HepG2 (cell line): ENCODE data around the gene JPT1. TPM values are rescaled to one million over a fixed set of nuclear protein-coding genes. Genes with fewer than 3 reads are reported as not detected.
"Not testable (repeated sequence)": the region's sequence is repeated elsewhere in the genome, so short reads cannot be mapped to it uniquely, and the experiment has no call there.

Experiments used
- ATAC-seq: fragments of 200-7000 bp; cut with Tn5 transposase; 3 replicates; pipeline ENCODE4 v1.9.1; 2020; ENCODE audit warnings: mild to moderate bottlenecking, moderate library complexity
- BruUV-seq: library from RNA; stranded (reverse); fragments of 400-500 nt; replicated peaks from 2 replicates; lab custom pipeline; 2021; lab: Mats Ljungman, UMichigan
- CTCF ChIA-PET: fragments of 300-600 bp; formaldehyde crosslinking; extraction: SDS; loops from one replicate; lab custom pipeline; 2021; ENCODE audit warnings: low total read pairs, inconsistent platforms, low intra/inter-chr PET ratio; lab: Yijun Ruan, JAX
- POLR2A ChIA-PET: fragments of 350-600 bp; sonication (Branson Sonifier 250); formaldehyde crosslinking; loops from one replicate; lab custom pipeline; 2020; ENCODE audit warnings: antibody characterized with exemption, inconsistent platforms; lab: Yijun Ruan, JAX
- DNase-seq: peaks from one replicate; pipeline ENCODE4 v3.0.0-alpha.2; 2015; ENCODE audit warnings: low spot score
- FAIRE-seq: peaks from 3 replicates; lab custom pipeline; 2011; peaks lifted over from hg19 to GRCh38; lab: Jason Lieb, UNC
- H2AFZ ChIP-seq: one replicate; pipeline ENCODE4 v1.6.1; 2011; ENCODE audit warnings: low read length, inconsistent platforms
- H3K27ac ChIP-seq: fragments of 300-600 bp; 3 replicates; pipeline ENCODE4 v1.8.0; 2011; ENCODE audit warnings: mixed run types, mild to moderate bottlenecking, mixed read lengths, low read length, inconsistent platforms; ENCODE audit not compliant: insufficient read depth; ENCODE audit errors: extremely low read length
- H3K27me3 ChIP-seq, 2 experiments: fragments of 200-600 bp in 1 of 2; 2 replicates in 1 of 2; 3 replicates in 1 of 2; pipeline versions ENCODE4 v1.6.0 to v1.8.0; 2011; ENCODE audit warnings: low read length in 2 of 2, mild to moderate bottlenecking in 2 of 2, moderate library complexity in 2 of 2, inconsistent platforms in 1 of 2; ENCODE audit not compliant: insufficient read depth in 2 of 2, control insufficient read depth in 1 of 2
- H3K36me3 ChIP-seq, 2 experiments: fragments of 200-600 bp in 1 of 2; replicated peaks in 1 of 2; 2 replicates in 1 of 2; 3 replicates in 1 of 2; pipeline versions ENCODE4 v1.5.1 to v1.8.0; 2011; ENCODE audit warnings: low read length in 2 of 2, inconsistent platforms in 1 of 2; ENCODE audit not compliant: insufficient read depth in 2 of 2, control insufficient read depth in 1 of 2
- H3K4me1 ChIP-seq: 2 replicates; pipeline ENCODE4 v1.5.1; 2012; ENCODE audit warnings: low read length, inconsistent platforms; ENCODE audit not compliant: insufficient read depth
- H3K4me2 ChIP-seq: 2 replicates; pipeline ENCODE4 v1.6.0; 2011; ENCODE audit warnings: low read depth, low read length, inconsistent platforms
- H3K4me3 ChIP-seq, 3 experiments: fragments of 200-600 bp in 1 of 3; sonication (generic), shearing (Covaris generic) in 1 of 3; replicated peaks in 1 of 3; 2 replicates each; pipeline ENCODE4 v1.5.1; 2011 to 2016; ENCODE audit warnings: low read length in 3 of 3, inconsistent platforms in 2 of 3, low read depth in 2 of 3, mild to moderate bottlenecking in 2 of 3, control low read depth in 1 of 3, mixed read lengths in 1 of 3; ENCODE audit not compliant: insufficient read depth in 1 of 3
- H3K79me2 ChIP-seq: one replicate; pipeline ENCODE4 v1.6.1; 2011; ENCODE audit warnings: low read length, inconsistent platforms; ENCODE audit not compliant: insufficient read depth
- H3K9ac ChIP-seq: 2 replicates; pipeline ENCODE4 v1.6.0; 2011; ENCODE audit warnings: mild to moderate bottlenecking, low read depth, low read length, inconsistent platforms; ENCODE audit not compliant: insufficient read depth
- H3K9me3 ChIP-seq: 2 replicates; pipeline ENCODE4 v1.5.1; 2012; ENCODE audit warnings: mild to moderate bottlenecking, low read length
- H4K20me1 ChIP-seq: 2 replicates; pipeline ENCODE4 v1.6.0; 2011; ENCODE audit warnings: inconsistent platforms, mild to moderate bottlenecking, low read length, moderate library complexity; ENCODE audit not compliant: insufficient read depth
- GATAD1 ChIP-seq: IDR thresholded peaks from 2 replicates; pipeline ENCODE4 v1.6.1; 2016; ENCODE audit warnings: missing genetic modification reagents, missing compliant biosample characterization
- HOXA7 ChIP-seq: sonication (generic); formaldehyde crosslinking; IDR thresholded peaks from 2 replicates; pipeline ENCODE4 v1.8.1; 2022; ENCODE audit warnings: mild to moderate bottlenecking, missing genetic modification reagents, moderate library complexity
- PAWR ChIP-seq: sonication (generic); formaldehyde crosslinking; IDR thresholded peaks from 2 replicates; pipeline ENCODE4 v1.4.0; 2020; ENCODE audit warnings: missing genetic modification reagents, mild to moderate bottlenecking, borderline replicate concordance
- SOX6 ChIP-seq, 2 experiments: fragments of 450-650 bp in 1 of 2; sonication (generic) in 1 of 2; formaldehyde crosslinking in 1 of 2; IDR thresholded peaks; 2 replicates each; pipeline versions ENCODE4 v1.4.0 to v1.6.1; 2017 to 2020; ENCODE audit warnings: antibody characterized with exemption in 1 of 2, mild to moderate bottlenecking in 1 of 2, missing genetic modification reagents in 1 of 2
- ZNF124 ChIP-seq: sonication (generic); formaldehyde crosslinking; IDR thresholded peaks from 2 replicates; pipeline ENCODE4 v1.4.0; 2020; ENCODE audit warnings: missing genetic modification reagents
- WGBS: methylation state at CpG from one replicate; pipeline ENCODE4 v1.1.6; 2017; ENCODE audit warnings: low lambda C conversion rate; 5-methylcytosine and 5-hydroxymethylcytosine counted together
- in situ Hi-C: cut with HindIII; loops from 2 replicates; pipeline ENCODE4 v1.10.0; 2017; ENCODE audit warnings: low pct_unique_long_range_greater_than_20kb; ENCODE audit not compliant: extremely low pct_ligation_motif_present
- intact Hi-C: fragments of 100-400 bp; cut with micrococcal nuclease; formaldehyde crosslinking; loops from one replicate; pipeline ENCODE4 v1.10.0; 2022; ENCODE audit not compliant: unreplicated experiment
- polyA plus RNA-seq, 8 experiments: library from polyadenylated mRNA; depleted of rRNA in 3 of 8; stranded (reverse) in 7 of 8; unstranded in 1 of 8; fragments of >200 nt; fragmentation: Illumina TruSeq in 4 of 8; extraction: Trizol in 4 of 8; gene quantifications; 2 replicates each; pipeline versions ENCODE4 v1.2.1 to v1.2.3, GENCODE V29; 2011 to 2016; ENCODE audit warnings: low read depth in 4 of 8, missing spikeins in 1 of 8, mixed read lengths in 1 of 8; ENCODE audit not compliant: insufficient read depth in 1 of 8
- total RNA-seq, 5 experiments: library from RNA; depleted of rRNA; stranded (reverse); fragments of >200 nt; fragmentation: Illumina TruSeq; extraction: Trizol; gene quantifications; 2 replicates each; pipeline ENCODE4 v1.2.3, GENCODE V29; 2016; ENCODE audit warnings: low read depth in 1 of 5
- TF ChIP-seq, protein P1 (sequence below): sonication (generic); formaldehyde crosslinking; IDR thresholded peaks from 2 replicates; pipeline ENCODE4 v1.4.0; 2020; ENCODE audit warnings: missing genetic modification reagents

Gene JPT1
- total and polyA plus RNA-seq, 2 of the 13 experiments (the other 11 are each of a cell fraction or from before 2014, with no cell fraction given), result 43.3 to 256 TPM

GRCh38 chr17:75138519-75138918, 15.8 kb downstream of the JPT1 start:
- no peaks in the 10 kb centered on the region for H3K79me2 ChIP-seq
- H3K36me3 ChIP-seq, result peaks cover 16 to 57% of the 10 kb centered on the region in 2 experiments
- DNase-seq (no peak), FAIRE-seq (no peak), ATAC-seq (no peak)
- POLR2A ChIA-PET, result interaction anchor here (0.8 kb wide), 1 partner anchor 16 kb away, joined by 3 read pairs; no protein-coding TSS in a partner anchor
- in situ Hi-C loops (no loop called here), intact Hi-C loops (no loop called here)
- H3K4me1 ChIP-seq, result peaks cover 1% of the 10 kb centered on the region
- H3K4me2 ChIP-seq, result no peak overlapping the region
- CTCF ChIA-PET, result no interaction called here
- no peaks in the 10 kb centered on the region for H3K9me3 ChIP-seq
- H3K4me3 ChIP-seq, result no peak overlapping the region
- WGBS, result 91% methylated on average over 5 of the region's 5 CpGs
- H2AFZ ChIP-seq, result no peak overlapping the region
- H3K27me3 ChIP-seq, result no peaks in the 10 kb centered on the region
- no peak overlapping the region for H3K27ac ChIP-seq
- H4K20me1 ChIP-seq, result no peaks in the 10 kb centered on the region
- no peak for TF ChIP-seq GATAD1
- TF ChIP-seq PAWR (CRISPR knock-in tag), result no peak
- TF ChIP-seq HOXA7 (CRISPR knock-in tag), result no peak
- TF ChIP-seq SOX6 (IDR thresholded peaks at IDR 0.05), result no peak
- TF ChIP-seq SOX6 (CRISPR knock-in tag; IDR thresholded peaks at IDR 0.05), result no peak
- TF ChIP-seq, protein P1, sequence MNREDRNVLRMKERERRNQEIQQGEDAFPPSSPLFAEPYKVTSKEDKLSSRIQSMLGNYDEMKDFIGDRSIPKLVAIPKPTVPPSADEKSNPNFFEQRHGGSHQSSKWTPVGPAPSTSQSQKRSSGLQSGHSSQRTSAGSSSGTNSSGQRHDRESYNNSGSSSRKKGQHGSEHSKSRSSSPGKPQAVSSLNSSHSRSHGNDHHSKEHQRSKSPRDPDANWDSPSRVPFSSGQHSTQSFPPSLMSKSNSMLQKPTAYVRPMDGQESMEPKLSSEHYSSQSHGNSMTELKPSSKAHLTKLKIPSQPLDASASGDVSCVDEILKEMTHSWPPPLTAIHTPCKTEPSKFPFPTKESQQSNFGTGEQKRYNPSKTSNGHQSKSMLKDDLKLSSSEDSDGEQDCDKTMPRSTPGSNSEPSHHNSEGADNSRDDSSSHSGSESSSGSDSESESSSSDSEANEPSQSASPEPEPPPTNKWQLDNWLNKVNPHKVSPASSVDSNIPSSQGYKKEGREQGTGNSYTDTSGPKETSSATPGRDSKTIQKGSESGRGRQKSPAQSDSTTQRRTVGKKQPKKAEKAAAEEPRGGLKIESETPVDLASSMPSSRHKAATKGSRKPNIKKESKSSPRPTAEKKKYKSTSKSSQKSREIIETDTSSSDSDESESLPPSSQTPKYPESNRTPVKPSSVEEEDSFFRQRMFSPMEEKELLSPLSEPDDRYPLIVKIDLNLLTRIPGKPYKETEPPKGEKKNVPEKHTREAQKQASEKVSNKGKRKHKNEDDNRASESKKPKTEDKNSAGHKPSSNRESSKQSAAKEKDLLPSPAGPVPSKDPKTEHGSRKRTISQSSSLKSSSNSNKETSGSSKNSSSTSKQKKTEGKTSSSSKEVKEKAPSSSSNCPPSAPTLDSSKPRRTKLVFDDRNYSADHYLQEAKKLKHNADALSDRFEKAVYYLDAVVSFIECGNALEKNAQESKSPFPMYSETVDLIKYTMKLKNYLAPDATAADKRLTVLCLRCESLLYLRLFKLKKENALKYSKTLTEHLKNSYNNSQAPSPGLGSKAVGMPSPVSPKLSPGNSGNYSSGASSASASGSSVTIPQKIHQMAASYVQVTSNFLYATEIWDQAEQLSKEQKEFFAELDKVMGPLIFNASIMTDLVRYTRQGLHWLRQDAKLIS, result no peak
- TF ChIP-seq ZNF124 (CRISPR knock-in tag), result no peak
- no TSS peak for BruUV-seq
- no peak overlapping the region for H3K9ac ChIP-seq

DNA sequence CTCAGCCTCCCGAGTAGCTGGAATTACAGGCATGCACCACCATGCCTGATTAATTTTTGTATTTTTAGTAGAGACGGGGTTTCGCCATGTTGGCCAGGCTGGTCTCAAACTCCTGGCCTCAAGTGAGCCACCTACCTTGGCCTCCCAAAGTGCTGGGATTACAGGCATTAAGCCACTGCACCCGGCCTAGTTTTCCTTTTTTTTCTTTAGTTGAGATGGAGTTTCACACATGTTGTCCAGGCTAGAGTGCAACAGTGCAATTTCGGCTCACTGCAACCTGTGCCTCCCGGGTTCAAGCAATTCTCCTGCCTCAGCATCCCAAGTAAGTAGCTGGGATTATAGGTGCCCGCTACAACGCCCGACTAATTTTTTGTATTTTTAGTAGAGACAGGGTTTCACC, 16.6 kb downstream of the JPT1 start:
- in situ Hi-C loops, H3K4me3 ChIP-seq, ATAC-seq, H3K27me3 ChIP-seq, H3K9me3 ChIP-seq, H4K20me1 ChIP-seq, H3K9ac ChIP-seq, DNase-seq, intact Hi-C loops, H3K79me2 ChIP-seq, H3K27ac ChIP-seq, FAIRE-seq, H2AFZ ChIP-seq, H3K4me2 ChIP-seq, BruUV-seq, H3K4me1 ChIP-seq, CTCF ChIA-PET: not testable (repeated sequence)
- POLR2A ChIA-PET, result interaction anchor here (0.8 kb wide), 1 partner anchor 17 kb away, joined by 3 read pairs; no protein-coding TSS in a partner anchor
- 93% methylated on average over 9 of the region's 9 CpGs for WGBS
- H3K36me3 ChIP-seq, result peaks cover 9 to 49% of the 10 kb centered on the region in 2 experiments
